HG02938 (cell line): ENCODE data around the gene ZSCAN21.

Source experiments
- ATAC-seq: cut with Tn5 transposase; IDR thresholded peaks from one replicate; pipeline ENCODE4 v1.9.1; 2021; ENCODE audit warnings: mild to moderate bottlenecking, moderate library complexity; ENCODE audit not compliant: unreplicated experiment

Gene ZSCAN21

GRCh38 chr7:100024020-100024619 is 25.5 kb upstream of the ZSCAN21 start:
- no peak for ATAC-seq

GRCh38 chr7:100027197-100027596 is 22.4 kb upstream of the ZSCAN21 start:
- no peak for ATAC-seq

GRCh38 chr7:100029596-100029995 is 20.0 kb upstream of the ZSCAN21 start:
- ATAC-seq = no peak

GRCh38 chr7:100033526-100033925 is 16.0 kb upstream of the ZSCAN21 start:
- no peak for ATAC-seq

GRCh38 chr7:100034871-100035510 is 14.6 kb upstream of the ZSCAN21 start:
- ATAC-seq = no peak

GRCh38 chr7:100035876-100036275 is 13.7 kb upstream of the ZSCAN21 start:
- ATAC-seq = no peak

- no peak for ATAC-seq
Observed at GRCh38 chr7:100038326-100038725, 11.2 kb upstream of the ZSCAN21 start.

- ATAC-seq = no peak
Observed at GRCh38 chr7:100040575-100040974, 9.0 kb upstream of the ZSCAN21 start.

GRCh38 chr7:100044718-100045117 is 4.9 kb upstream of the ZSCAN21 start:
- no peak for ATAC-seq

GRCh38 chr7:100048680-100049079 is 894 bp upstream of the ZSCAN21 start:
- ATAC-seq = no peak

GRCh38 chr7:100051611-100052010 is 2.0 kb downstream of the ZSCAN21 start:
- no peak for ATAC-seq

GRCh38 chr7:100053215-100053614 is 3.6 kb downstream of the ZSCAN21 start:
- ATAC-seq = no peak

- ATAC-seq = no peak
Observed at GRCh38 chr7:100057006-100057405, 7.4 kb downstream of the ZSCAN21 start.

- ATAC-seq = no peak
Observed at GRCh38 chr7:100059251-100059739, 9.7 kb downstream of the ZSCAN21 start.

- no peak for ATAC-seq
Observed at GRCh38 chr7:100061518-100062193, 12.1 kb downstream of the ZSCAN21 start.

- ATAC-seq = no peak
Observed at GRCh38 chr7:100063376-100063775, 13.8 kb downstream of the ZSCAN21 start.

- no peak for ATAC-seq
Observed at GRCh38 chr7:100064162-100064561, 14.6 kb downstream of the ZSCAN21 start.

- ATAC-seq = no peak
Observed at GRCh38 chr7:100065452-100066186, 16.0 kb downstream of the ZSCAN21 start.

- no peak for ATAC-seq
Observed at GRCh38 chr7:100066953-100067352, 17.4 kb downstream of the ZSCAN21 start.

- ATAC-seq = no peak
Observed at GRCh38 chr7:100069991-100070390, 20.4 kb downstream of the ZSCAN21 start.

GRCh38 chr7:100071018-100071723 is 21.6 kb downstream of the ZSCAN21 start:
- ATAC-seq = no peak
